GM12878 (cell line): Measurements from ENCODE around the gene TLE2. TPM values are rescaled to one million over a fixed set of nuclear protein-coding genes. Genes with fewer than 3 reads are reported as not detected.

Experiments used
- ATAC-seq: fragments of 200-7000 bp; cut with Tn5 transposase; 3 replicates; pipeline ENCODE4 v1.9.1; 2020; ENCODE audit warnings: mild to moderate bottlenecking, moderate library complexity
- BruUV-seq: library from RNA; stranded (reverse); fragments of 400-500 nt; replicated peaks from 2 replicates; lab custom pipeline; 2021; lab: Mats Ljungman, UMichigan
- CTCF ChIA-PET: fragments of 300-600 bp; sonication (Branson Sonifier 250); formaldehyde crosslinking; extraction: SDS; loops from one replicate; lab custom pipeline; 2021; ENCODE audit warnings: inconsistent platforms; lab: Yijun Ruan, JAX
- POLR2A ChIA-PET: fragments of 350-600 bp; formaldehyde crosslinking; extraction: SDS; loops from one replicate; lab custom pipeline; 2021; ENCODE audit warnings: inconsistent platforms; lab: Charles Lee
- RAD21 ChIA-PET: fragments of 300-600 bp; sonication (Branson Sonifier 250); formaldehyde crosslinking; loops from one replicate; lab custom pipeline; 2023; ENCODE audit warnings: antibody characterized with exemption; ENCODE audit not compliant: unreplicated experiment; lab: Charles Lee
- SMC1A ChIA-PET: fragments of 300-600 bp; sonication (Branson Sonifier 250); formaldehyde crosslinking; loops from one replicate; lab custom pipeline; 2023; ENCODE audit not compliant: unreplicated experiment, uncharacterized antibody; lab: Charles Lee
- DNase-seq: peaks from one replicate; pipeline ENCODE4 v3.0.0-alpha.2; 2011; ENCODE audit warnings: low read depth, low spot score
- FAIRE-seq: peaks from 3 replicates; lab custom pipeline; 2011; peaks lifted over from hg19 to GRCh38; lab: Jason Lieb, UNC
- H2AFZ ChIP-seq: 2 replicates; pipeline ENCODE4 v1.6.0; 2011; ENCODE audit warnings: low read depth, low read length, control low read depth; ENCODE audit not compliant: control insufficient read depth
- H3K27ac ChIP-seq: 2 replicates; pipeline ENCODE4 v1.5.1; 2011; ENCODE audit warnings: control low read depth; ENCODE audit not compliant: control insufficient read depth, insufficient read depth
- H3K27me3 ChIP-seq, 2 experiments: replicated peaks in 1 of 2; 2 replicates each; pipeline versions ENCODE4 v1.6.0 to v1.6.1; 2011; ENCODE audit warnings: low read length in 1 of 2; ENCODE audit not compliant: control insufficient read depth in 2 of 2, insufficient read depth in 2 of 2
- H3K36me3 ChIP-seq, 2 experiments: 2 replicates each; pipeline ENCODE4 v1.5.1; 2011; ENCODE audit warnings: low read length in 1 of 2; ENCODE audit not compliant: control insufficient read depth in 2 of 2, insufficient read depth in 2 of 2
- H3K4me1 ChIP-seq: 2 replicates; pipeline ENCODE4 v1.6.1; 2011; ENCODE audit warnings: mild to moderate bottlenecking, low read length, moderate library complexity, mixed read lengths; ENCODE audit not compliant: control insufficient read depth, insufficient read depth
- H3K4me2 ChIP-seq: 2 replicates; pipeline ENCODE4 v1.6.0; 2011; ENCODE audit warnings: control low read depth; ENCODE audit not compliant: control insufficient read depth, insufficient read depth
- H3K4me3 ChIP-seq: fragments of 200-600 bp; sonication (generic); 2 replicates; pipeline ENCODE4 v1.5.1; 2016
- H3K79me2 ChIP-seq: 2 replicates; pipeline ENCODE4 v1.6.0; 2011; ENCODE audit warnings: low read length; ENCODE audit not compliant: control insufficient read depth, insufficient read depth
- H3K9ac ChIP-seq: 2 replicates; pipeline ENCODE4 v1.8.0; 2011; ENCODE audit warnings: low read length, control low read depth, mixed read lengths; ENCODE audit not compliant: control insufficient read depth, insufficient read depth
- H3K9me3 ChIP-seq: replicated peaks from 3 replicates; pipeline ENCODE4 v1.5.1; 2011; ENCODE audit warnings: mild to moderate bottlenecking, low read length; ENCODE audit not compliant: control insufficient read depth, insufficient read depth
- H4K20me1 ChIP-seq: 2 replicates; pipeline ENCODE4 v1.6.0; 2011; ENCODE audit not compliant: control insufficient read depth, insufficient read depth
- FOXK2 ChIP-seq: fragments of 450-650 bp; IDR thresholded peaks from 2 replicates; pipeline ENCODE4 v1.6.1; 2017; ENCODE audit warnings: mild to moderate bottlenecking, moderate library complexity
- GABPA ChIP-seq: IDR thresholded peaks from 2 replicates; pipeline ENCODE4 v1.6.1; 2014; ENCODE audit warnings: antibody characterized with exemption, low read depth, mild to moderate bottlenecking, inconsistent platforms
- LARP7 ChIP-seq: fragments of 450-650 bp; IDR thresholded peaks from 2 replicates; pipeline ENCODE4 v1.6.1; 2017; ENCODE audit warnings: mild to moderate bottlenecking
- RUNX3 ChIP-seq: IDR thresholded peaks from 2 replicates; pipeline ENCODE4 v1.6.1; 2012; ENCODE audit warnings: low read length, inconsistent platforms
- SMAD5 ChIP-seq: IDR thresholded peaks from 2 replicates; pipeline ENCODE4 v1.6.1; 2016; ENCODE audit warnings: antibody characterized with exemption, low read depth
- TBL1XR1 ChIP-seq: IDR thresholded peaks from 2 replicates; pipeline ENCODE4 v1.6.1; 2012; ENCODE audit warnings: low read depth, low read length, improper control_type of control experiment
- WGBS: methylation state at CpG from one replicate; pipeline ENCODE4 v1.1.6; 2016; ENCODE audit warnings: low lambda C conversion rate; ENCODE audit not compliant: insufficient replicate concordance, insufficient coverage; ENCODE audit errors: missing lambda C conversion rate; 5-methylcytosine and 5-hydroxymethylcytosine counted together
- in situ Hi-C: fragments of 300-500 bp; cut with MboI; formaldehyde crosslinking; loops from 9 replicates; pipeline ENCODE4 v1.14.3; 2018; ENCODE audit warnings: mixed read lengths
- intact Hi-C: fragments of 100-400 bp; cut with micrococcal nuclease; formaldehyde crosslinking; loops from one replicate; pipeline ENCODE4 v1.14.2; 2022; ENCODE audit not compliant: unreplicated experiment
- polyA plus RNA-seq, 11 experiments: library from polyadenylated mRNA; depleted of rRNA in 4 of 11; unstranded in 6 of 11; stranded (reverse) in 5 of 11; fragments of >200 nt; fragmentation: Nextera tagmentation in 4 of 11; fragmentation: Illumina TruSeq in 1 of 11; extraction: Ambion mirVana in 4 of 11; extraction: Trizol in 1 of 11; gene quantifications; 1 replicate in 1 of 11; 2 replicates in 10 of 11; pipeline versions ENCODE4 v1.2.1 to v1.2.3, GENCODE V29; 2011 to 2016; ENCODE audit warnings: inconsistent platforms in 2 of 11, missing spikeins in 2 of 11, low read depth in 1 of 11
- total RNA-seq, 4 experiments: library from RNA; depleted of rRNA in 3 of 4; stranded (reverse); fragments of >200 nt in 3 of 4; fragmentation: Illumina TruSeq in 1 of 4; extraction: Trizol in 1 of 4; gene quantifications; 2 replicates each; pipeline versions ENCODE4 v1.2.1 to v1.2.3, GENCODE V29; 2013 to 2021
- TF ChIP-seq, protein P1 (sequence below): fragments of 450-650 bp; IDR thresholded peaks from 2 replicates; pipeline ENCODE4 v1.6.1; 2017; ENCODE audit warnings: mild to moderate bottlenecking, low read depth, inconsistent platforms; ENCODE audit not compliant: poor library complexity, severe bottlenecking
- TF ChIP-seq, protein P2 (sequence below): IDR thresholded peaks from 2 replicates; pipeline ENCODE4 v1.6.1; 2012; ENCODE audit warnings: low read depth, low read length, improper control_type of control experiment
- TF ChIP-seq, protein P3 (sequence below): fragments of 450-650 bp; IDR thresholded peaks from 2 replicates; pipeline ENCODE4 v1.6.1; 2017; ENCODE audit warnings: borderline replicate concordance

The TLE2 gene
- total and polyA plus RNA-seq, 10 of the 15 experiments (the other 5 are each of a cell fraction or from before 2014, with no cell fraction given), result 0.05 to 0.21 (median 0.11) TPM; not detected in 5

DNA sequence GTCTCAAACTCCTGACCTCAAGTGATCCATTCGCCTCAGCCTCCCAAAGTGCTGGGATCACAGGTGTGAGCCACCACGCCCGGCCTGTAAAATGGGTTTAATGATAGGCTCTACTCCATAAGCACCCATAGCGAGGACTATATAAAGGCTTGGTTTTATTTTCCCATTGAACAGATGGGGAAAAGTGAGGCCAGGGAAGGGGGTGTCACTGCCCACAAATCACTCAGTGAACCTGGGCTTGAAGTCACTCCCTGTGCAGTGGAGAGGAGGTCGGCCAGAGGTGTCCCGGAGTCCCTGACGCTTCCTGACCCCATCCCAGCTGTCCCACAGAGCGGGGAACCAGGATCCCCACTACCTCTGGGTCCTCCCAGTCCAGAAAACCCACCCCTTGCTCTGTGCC is 14.9 kb downstream of the TLE2 start:
- Histone ChIP-seq H3K4me3 (no peak overlapping the region), H3K79me2 (no peaks in the 10 kb centered on the region), H3K4me1 (no peaks in the 10 kb centered on the region), H4K20me1 (no peaks in the 10 kb centered on the region), H3K4me2 (no peak overlapping the region), H3K9ac (no peak overlapping the region), H3K27me3 (no peaks in the 10 kb centered on the region; a peak in 1 of 4 replicates), H2AFZ (no peak overlapping the region), H3K36me3 (no peaks in the 10 kb centered on the region), H3K27ac (no peak overlapping the region), H3K9me3 (no peaks in the 10 kb centered on the region)
- intact Hi-C loops (no loop called here), in situ Hi-C loops (no loop called here)
- TF ChIP-seq GABPA (no peak), TBL1XR1 (no peak), SMAD5 (no peak), LARP7 (no peak), RUNX3 (no peak), FOXK2 (no peak)
- TF ChIP-seq, protein P1, sequence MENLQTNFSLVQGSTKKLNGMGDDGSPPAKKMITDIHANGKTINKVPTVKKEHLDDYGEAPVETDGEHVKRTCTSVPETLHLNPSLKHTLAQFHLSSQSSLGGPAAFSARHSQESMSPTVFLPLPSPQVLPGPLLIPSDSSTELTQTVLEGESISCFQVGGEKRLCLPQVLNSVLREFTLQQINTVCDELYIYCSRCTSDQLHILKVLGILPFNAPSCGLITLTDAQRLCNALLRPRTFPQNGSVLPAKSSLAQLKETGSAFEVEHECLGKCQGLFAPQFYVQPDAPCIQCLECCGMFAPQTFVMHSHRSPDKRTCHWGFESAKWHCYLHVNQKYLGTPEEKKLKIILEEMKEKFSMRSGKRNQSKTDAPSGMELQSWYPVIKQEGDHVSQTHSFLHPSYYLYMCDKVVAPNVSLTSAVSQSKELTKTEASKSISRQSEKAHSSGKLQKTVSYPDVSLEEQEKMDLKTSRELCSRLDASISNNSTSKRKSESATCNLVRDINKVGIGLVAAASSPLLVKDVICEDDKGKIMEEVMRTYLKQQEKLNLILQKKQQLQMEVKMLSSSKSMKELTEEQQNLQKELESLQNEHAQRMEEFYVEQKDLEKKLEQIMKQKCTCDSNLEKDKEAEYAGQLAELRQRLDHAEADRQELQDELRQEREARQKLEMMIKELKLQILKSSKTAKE, result no peak
- TF ChIP-seq, protein P2, sequence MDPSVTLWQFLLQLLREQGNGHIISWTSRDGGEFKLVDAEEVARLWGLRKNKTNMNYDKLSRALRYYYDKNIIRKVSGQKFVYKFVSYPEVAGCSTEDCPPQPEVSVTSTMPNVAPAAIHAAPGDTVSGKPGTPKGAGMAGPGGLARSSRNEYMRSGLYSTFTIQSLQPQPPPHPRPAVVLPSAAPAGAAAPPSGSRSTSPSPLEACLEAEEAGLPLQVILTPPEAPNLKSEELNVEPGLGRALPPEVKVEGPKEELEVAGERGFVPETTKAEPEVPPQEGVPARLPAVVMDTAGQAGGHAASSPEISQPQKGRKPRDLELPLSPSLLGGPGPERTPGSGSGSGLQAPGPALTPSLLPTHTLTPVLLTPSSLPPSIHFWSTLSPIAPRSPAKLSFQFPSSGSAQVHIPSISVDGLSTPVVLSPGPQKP, result no peak
- TF ChIP-seq, protein P3, sequence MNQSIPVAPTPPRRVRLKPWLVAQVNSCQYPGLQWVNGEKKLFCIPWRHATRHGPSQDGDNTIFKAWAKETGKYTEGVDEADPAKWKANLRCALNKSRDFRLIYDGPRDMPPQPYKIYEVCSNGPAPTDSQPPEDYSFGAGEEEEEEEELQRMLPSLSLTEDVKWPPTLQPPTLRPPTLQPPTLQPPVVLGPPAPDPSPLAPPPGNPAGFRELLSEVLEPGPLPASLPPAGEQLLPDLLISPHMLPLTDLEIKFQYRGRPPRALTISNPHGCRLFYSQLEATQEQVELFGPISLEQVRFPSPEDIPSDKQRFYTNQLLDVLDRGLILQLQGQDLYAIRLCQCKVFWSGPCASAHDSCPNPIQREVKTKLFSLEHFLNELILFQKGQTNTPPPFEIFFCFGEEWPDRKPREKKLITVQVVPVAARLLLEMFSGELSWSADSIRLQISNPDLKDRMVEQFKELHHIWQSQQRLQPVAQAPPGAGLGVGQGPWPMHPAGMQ, result no peak
- ChIA-PET SMC1A (no interaction called here), RAD21 (no interaction called here), POLR2A (no interaction called here), CTCF (no interaction called here)
- ATAC-seq (no peak), FAIRE-seq (no peak), DNase-seq (no peak)
- BruUV-seq, result no TSS peak
- WGBS, result 44% methylated on average over 8 of the region's 8 CpGs
